Prostate gland (tissue), 2 donors: Measurements from ENCODE around the gene MRPL14.

ENCODE experiments used
- CTCF ChIP-seq, 4 experiments: fragments of 200-600 bp in 2 of 4; fragments of 450-650 bp in 2 of 4; sonication (generic) in 2 of 4; IDR thresholded peaks; 1 replicate in 3 of 4; 2 replicates in 1 of 4; pipeline ENCODE4 v1.5.1; 2016 to 2019; ENCODE audit warnings: antibody characterized with exemption in 4 of 4, mild to moderate bottlenecking in 2 of 4, moderate library complexity in 2 of 4
- POLR2A ChIP-seq: fragments of 450-650 bp; IDR thresholded peaks from one replicate; pipeline ENCODE4 v1.6.1; 2016; ENCODE audit warnings: antibody characterized with exemption, mild to moderate bottlenecking
- POLR2AphosphoS5 ChIP-seq: sonication (generic); formaldehyde crosslinking; IDR thresholded peaks from one replicate; pipeline ENCODE4 v1.6.1; 2017; ENCODE audit warnings: antibody characterized with exemption

GRCh38 chr6:44093750-44094402 is 33.4 kb downstream of the MRPL14 start:
- TF ChIP-seq CTCF (IDR thresholded peaks at IDR 0.05) (no peak), POLR2AphosphoS5 (no peak), POLR2A (no peak)
